ENCODE measurements around the gene DCAF6.
"Not testable (repeated sequence)": the region's sequence is repeated elsewhere in the genome, so short reads cannot be mapped to it uniquely, and the experiment has no call there.

Gene DCAF6

GRCh38 chr1:167924543-167925231 is 11.8 kb upstream of the DCAF6 start:
- no peak for DNase-seq

GRCh38 chr1:167926486-167926997 is 9.9 kb upstream of the DCAF6 start:
- DNase-seq = no peak

DNA sequence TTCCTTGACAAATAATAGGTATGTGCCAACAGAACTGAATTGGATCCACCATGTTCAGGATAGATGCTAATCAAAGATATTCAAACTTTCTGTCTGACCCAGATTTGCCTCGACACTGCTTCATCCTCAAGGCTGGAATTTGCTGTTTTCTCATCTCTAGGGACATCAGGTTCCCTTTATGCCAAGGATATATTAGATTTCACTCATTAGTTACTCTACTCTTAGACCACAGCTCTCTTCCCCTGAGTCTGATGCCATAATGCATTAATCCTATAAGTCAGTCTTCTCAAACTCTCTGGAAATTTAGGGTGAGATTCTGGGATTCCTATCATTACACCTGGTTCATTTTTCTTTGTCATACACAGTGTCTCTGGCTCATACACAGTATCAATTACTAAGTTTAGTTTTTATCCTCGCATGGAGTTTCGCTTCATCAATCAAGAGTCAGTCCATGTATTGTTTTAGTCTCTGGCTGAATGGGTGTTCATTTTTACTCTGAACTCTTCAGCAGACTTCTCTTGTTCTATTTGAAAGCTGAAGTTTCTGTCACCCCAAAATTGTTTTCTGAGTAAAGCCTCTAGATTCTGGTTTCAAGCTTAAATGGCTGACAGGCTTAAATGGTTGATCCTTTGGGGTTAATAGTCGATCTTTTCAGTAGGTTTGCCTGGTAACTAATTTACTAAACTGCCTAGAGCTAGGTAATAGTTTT is 9.3 kb upstream of the DCAF6 start:
- DNase-seq = no peak

GRCh38 chr1:167928457-167928852 is 8.0 kb upstream of the DCAF6 start:
- DNase-seq = no peak

DNA sequence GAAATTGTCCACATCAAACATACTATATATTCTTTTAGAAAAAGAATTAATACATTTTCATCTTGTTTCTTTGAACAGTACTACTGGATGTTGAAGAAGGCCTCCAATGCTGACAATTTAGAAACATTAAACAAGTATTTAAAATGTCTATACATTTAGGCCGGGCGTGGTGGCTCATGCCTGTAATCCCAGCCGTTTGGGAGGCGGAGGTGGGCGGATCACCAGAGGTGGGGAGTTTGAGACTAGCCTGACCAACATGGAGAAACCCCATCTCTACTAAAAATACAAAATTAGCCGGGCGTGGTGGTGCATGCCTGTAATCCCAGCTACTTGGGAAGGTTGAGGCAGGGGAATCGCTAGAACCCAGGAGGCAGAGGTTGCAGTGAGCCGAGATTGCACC is 7.6 kb upstream of the DCAF6 start:
- not testable (repeated sequence) for DNase-seq

- no peak for DNase-seq
Measured at GRCh38 chr1:167929725-167930124, 6.8 kb upstream of the DCAF6 start.

- DNase-seq = no peak
Measured at GRCh38 chr1:167933788-167934187, 2.7 kb upstream of the DCAF6 start.

GRCh38 chr1:167934426-167935215 is 1.9 kb upstream of the DCAF6 start:
- DNase-seq = no peak

GRCh38 chr1:167935216-167936067 is 1.0 kb upstream of the DCAF6 start:
- peak; percentile 10 for DNase-seq

DNA sequence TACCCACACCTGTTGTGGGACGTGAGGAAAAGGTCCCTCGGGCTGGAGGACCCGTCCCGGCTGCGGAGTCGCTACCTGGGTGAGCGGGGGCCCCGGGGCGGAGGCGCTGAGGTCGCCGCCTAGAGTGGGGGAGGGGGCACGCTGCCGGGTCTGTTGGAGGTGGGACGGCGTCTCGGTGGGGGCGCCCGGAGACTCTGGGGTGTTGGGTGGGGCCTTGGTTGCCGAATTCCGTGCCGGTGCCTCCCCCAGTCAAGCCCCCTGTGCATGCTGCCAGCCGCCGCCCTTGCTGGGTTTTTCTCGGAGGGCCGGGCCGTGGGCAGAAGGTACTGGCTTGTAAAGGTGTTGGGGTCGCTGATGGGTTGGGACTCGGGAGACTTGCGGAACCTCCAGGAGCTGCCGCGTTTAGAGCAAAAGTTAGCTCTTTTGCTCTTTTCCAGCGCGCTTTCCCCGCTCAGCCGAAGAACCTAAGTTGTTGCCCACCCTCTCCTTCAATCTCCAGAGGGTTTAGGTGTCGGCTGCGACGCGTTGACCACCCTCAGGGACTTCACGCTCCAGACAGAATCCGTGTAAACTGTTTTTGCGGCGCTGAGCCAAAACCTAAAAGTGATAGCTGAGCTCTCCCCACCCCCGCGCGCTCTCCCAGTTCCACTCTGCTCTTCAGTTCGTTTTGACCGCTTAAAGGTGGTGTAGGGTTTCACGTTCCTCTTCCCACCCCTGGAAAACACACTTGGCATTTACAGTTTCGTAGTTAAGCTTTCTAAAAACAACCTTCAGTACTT is 636 bp downstream of the DCAF6 start, which contains the start of gene MPC2:
Gene MPC2, minus strand, starts transcription at position 143 of the 779 bp plus-strand sequence. CDS start 1,231 bp downstream, outside the sequence.
- peak; percentile 68 for DNase-seq

DNA sequence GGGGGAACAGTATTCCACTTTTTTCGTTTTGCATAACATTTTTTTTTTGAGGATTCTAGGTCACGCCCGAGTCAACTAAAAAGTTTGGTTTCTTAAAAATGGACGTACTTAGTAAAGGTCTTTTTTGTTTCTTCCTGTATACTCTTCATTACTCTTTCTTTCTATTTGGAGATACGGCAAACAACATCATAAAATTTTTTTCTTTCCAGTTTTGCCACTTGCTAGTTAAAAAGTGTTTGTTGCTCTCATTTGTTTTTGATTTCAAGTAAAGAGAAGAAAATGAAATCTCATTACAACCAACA is 1.2 kb downstream of the DCAF6 start:
- no peak for DNase-seq

DNA sequence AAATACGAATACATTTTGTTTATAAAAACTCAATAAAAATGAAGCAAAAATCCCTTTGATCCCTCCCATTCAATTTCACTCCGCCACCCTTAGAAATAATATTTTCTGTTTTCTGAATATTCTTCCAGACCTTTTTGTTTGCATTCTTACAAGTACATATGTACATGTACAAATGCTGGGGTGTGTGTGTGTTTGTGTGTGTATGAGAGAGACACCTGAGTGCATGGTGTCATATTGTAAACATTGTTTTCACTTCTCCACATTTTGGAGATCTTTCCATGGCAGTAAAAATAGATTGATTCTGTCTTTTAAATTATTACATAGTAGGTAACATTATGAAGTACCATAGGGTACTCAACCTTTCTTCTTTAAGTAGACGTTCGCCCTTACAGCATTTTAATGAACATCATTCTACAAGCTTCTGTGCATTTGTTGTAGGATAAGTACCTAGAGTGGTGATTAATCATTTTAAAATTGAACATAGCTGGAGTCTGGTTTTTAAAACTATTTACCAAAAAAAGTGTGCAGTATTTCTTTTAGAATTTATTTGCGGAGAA is 1.7 kb downstream of the DCAF6 start:
- DNase-seq = no peak

- DNase-seq = no peak
Measured at GRCh38 chr1:167940264-167940663, 3.8 kb downstream of the DCAF6 start.

DNA sequence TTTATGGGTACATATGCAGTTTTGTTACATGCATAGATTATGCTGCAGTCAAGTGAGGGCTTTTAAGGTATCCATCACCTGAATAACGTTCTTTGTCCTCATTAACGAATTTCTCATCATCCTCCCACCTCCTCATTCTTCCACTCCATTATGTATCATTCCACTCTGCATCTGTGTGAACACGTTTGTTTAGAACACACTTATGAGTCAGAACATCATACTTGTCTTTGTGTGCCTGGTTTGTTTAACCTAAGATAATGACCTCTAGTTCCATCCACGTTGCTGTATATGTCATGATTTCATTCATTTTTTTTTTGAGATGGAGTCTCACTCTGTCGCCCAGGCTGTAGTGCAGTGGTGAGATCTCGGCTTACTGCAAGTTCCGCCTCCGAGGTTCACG is 7.1 kb downstream of the DCAF6 start:
- DNase-seq = no peak

GRCh38 chr1:167947733-167948132 is 11.2 kb downstream of the DCAF6 start:
- no peak for DNase-seq

- DNase-seq = no peak
Measured at GRCh38 chr1:167949785-167950184, 13.3 kb downstream of the DCAF6 start.

DNA sequence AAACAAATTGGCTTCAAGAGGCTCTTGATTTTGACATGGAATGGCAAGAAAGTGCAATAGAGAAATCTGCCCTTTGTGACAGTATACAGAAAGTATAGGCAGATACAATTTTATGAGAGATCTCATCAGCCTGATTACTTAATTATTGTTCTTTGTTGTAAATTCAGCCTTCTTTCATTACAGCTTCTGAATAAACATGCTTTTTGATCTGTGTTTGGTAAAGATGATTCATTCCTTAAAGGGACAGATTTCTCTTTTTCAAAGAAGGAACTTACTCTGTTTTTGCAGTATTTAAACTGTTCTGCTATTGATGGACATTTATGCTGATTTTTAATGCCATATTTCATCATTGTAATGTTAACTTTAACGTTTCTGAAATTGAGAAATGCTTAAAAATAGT is 14.1 kb downstream of the DCAF6 start:
- DNase-seq = no peak

DNA sequence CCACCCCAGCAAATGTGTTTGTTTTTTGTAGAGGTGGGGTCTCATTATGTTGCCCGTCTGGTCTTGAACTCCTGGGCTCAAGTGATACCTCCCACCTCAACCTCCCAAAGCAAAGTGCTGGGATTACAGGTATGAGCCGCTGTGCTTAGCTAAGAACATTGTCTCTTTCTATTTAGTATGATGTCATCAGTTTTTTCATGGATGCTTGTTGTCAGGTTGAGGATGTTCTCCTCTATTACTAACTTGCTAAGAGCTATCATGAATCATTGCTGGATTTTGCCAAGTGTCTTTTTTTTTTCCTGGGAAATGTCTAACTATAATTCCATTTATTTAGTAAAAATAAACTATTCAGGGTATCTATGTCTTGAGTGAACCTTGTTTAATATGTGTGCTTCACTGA is 19.4 kb downstream of the DCAF6 start:
- DNase-seq = no peak

GRCh38 chr1:167957710-167958109 is 21.2 kb downstream of the DCAF6 start:
- DNase-seq = no peak

- no peak for DNase-seq
Measured at GRCh38 chr1:167964646-167965045, 28.2 kb downstream of the DCAF6 start.

DNA sequence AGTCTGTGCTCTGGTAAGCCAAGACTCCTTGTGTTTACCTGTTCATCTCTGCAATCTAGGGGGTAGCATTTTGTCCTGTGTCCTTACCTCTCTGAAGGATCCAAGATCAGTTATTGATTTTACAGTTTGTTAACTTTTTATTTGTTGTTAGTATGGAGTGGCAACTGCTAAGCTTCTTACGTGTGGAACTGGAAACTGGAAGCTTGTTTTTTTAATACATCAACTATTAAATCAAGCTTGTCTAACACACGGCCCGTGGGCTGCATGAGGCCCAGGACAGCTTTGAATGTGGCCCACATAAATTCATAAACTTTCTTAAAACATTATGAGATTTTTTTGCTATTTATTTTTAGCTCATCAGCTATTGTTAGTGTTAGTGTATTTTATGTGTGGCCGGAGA is 29.6 kb downstream of the DCAF6 start:
- no peak for DNase-seq

- no peak for DNase-seq
Measured at GRCh38 chr1:167968569-167968968, 32.1 kb downstream of the DCAF6 start.

All from stimulated activated CD4-positive, alpha-beta T cell treated with anti-CD3 and anti-CD28 coated beads, Interleukin-4, amount 100 ng/mL, for 1 hour (primary cell).